ENCODE results near the gene CCNQ. TPM values are rescaled to one million over a fixed set of nuclear protein-coding genes. Genes with fewer than 3 reads are reported as not detected.

Gene CCNQ
- total and polyA plus RNA-seq, 2 of the 8 experiments (the other 6 are each of a cell fraction or from before 2014, with no cell fraction given), result 16.6 to 32.1 TPM

DNA sequence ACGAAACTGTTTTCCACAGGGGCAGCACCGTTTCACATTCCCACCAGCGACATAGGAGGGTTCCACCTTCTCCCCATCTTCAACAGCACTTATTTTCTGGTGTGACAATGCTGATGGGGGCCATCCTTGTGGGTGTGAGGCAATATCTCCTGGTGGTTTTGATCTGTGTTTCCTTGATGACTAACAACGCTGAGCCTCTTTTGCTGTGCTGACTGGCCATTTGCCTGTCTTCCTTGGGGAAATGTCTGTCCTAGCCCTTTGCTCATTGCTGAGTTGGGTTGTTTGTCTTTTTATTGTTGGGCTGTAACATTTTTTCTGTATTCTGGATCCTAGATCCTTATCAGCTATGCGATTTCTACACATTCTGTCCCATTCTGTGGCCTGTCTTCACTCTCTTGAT, 47.8 kb downstream of the CCNQ start:
- Histone ChIP-seq H3K18ac (ENCODE audit: extremely low read depth, low read length) (no peak overlapping the region), H3K14ac (ENCODE audit: insufficient read length) (no peak overlapping the region), H2BK5ac (ENCODE audit: low read depth, low read length) (no peak overlapping the region), H3K4ac (replicated peaks; ENCODE audit: insufficient read length, low read depth, low read length) (no peak overlapping the region), H2BK12ac (ENCODE audit: low read depth, low read length) (no peak overlapping the region), H3K79me1 (ENCODE audit: low read depth, low read length) (no peaks in the 10 kb centered on the region), H3K56ac (replicated peaks; ENCODE audit: insufficient read length, low read depth, low read length) (no peak overlapping the region), H3K4me2 (ENCODE audit: insufficient read depth in 1 of 2, low read depth in 2 of 2, low read length in 2 of 2) (no peak overlapping the region), H4K5ac (ENCODE audit: insufficient read length, low read depth, low read length) (no peak overlapping the region), H2AK5ac (ENCODE audit: low read depth, low read length) (no peak overlapping the region), H3K36me3 (ENCODE audit: control insufficient read depth in 2 of 4, insufficient read depth in 4 of 4, low read length in 3 of 4) (no peaks in the 10 kb centered on the region), H3K23me2 (ENCODE audit: low read depth, low read length) (no peaks in the 10 kb centered on the region), H3K27me3 (replicated peaks in 1 of 4; ENCODE audit: control insufficient read depth in 3 of 4, extremely low read depth in 1 of 4, insufficient read depth in 3 of 4, low read length in 3 of 4) (no peaks in the 10 kb centered on the region; a peak in 1 of 7 replicates), H3K4me1 (replicated peaks in 1 of 4; ENCODE audit: control insufficient read depth in 3 of 4, insufficient read depth in 4 of 4, low read length in 3 of 4) (no peaks in the 10 kb centered on the region), H2BK120ac (replicated peaks; ENCODE audit: low read depth, low read length) (no peak overlapping the region), H2AFZ (ENCODE audit: low read length) (no peak overlapping the region), H3K9me3 (ENCODE audit: insufficient read depth in 2 of 2, low read depth in 1 of 2, low read length in 1 of 2) (no peaks in the 10 kb centered on the region), H3K9ac (replicated peaks in 1 of 4; ENCODE audit: extremely low read depth in 1 of 4, low read depth in 3 of 4, low read length in 3 of 4) (no peak overlapping the region), H2BK15ac (ENCODE audit: low read length) (no peak overlapping the region), H3K27ac (ENCODE audit: low read depth, low read length) (no peak overlapping the region), H2BK20ac (ENCODE audit: low read length) (no peak overlapping the region), H4K20me1 (replicated peaks in 1 of 2; ENCODE audit: control insufficient read depth in 1 of 2, insufficient read depth in 2 of 2, low read length in 2 of 2) (no peaks in the 10 kb centered on the region), H4K91ac (replicated peaks; ENCODE audit: insufficient read length, low read length) (no peak overlapping the region), H3K4me3 (ENCODE audit: extremely low read depth in 1 of 4, insufficient read depth in 2 of 4, low read depth in 3 of 4, low read length in 4 of 4) (no peak overlapping the region), H3K79me2 (ENCODE audit: control insufficient read depth in 1 of 2, insufficient read depth in 2 of 2, low read length in 2 of 2) (no peaks in the 10 kb centered on the region), H4K8ac (ENCODE audit: extremely low read depth, insufficient read depth, low read length) (no peak overlapping the region), H3K23ac (ENCODE audit: insufficient read length) (no peak overlapping the region)
- WGBS, 2 experiments (ENCODE audit: extremely low coverage in 1 of 2, insufficient coverage in 1 of 2, insufficient read length in 1 of 2, insufficient replicate concordance in 2 of 2, low coverage in 1 of 2, low lambda C conversion rate in 2 of 2, missing lambda C conversion rate in 1 of 2), result 82% methylated on average over 5 of the region's 5 CpGs; no CpG with 5 or more reads in 1 of the 2 experiments
- CTCF ChIA-PET (ENCODE audit: partially characterized antibody), result interaction anchor here (1.5 to 7.9 kb wide), 9 partner anchors 9 to 117 kb away, joined by 3 to 51 read pairs (median 8); partner anchors contain the start of gene DUSP9
- TF ChIP-seq HDAC6 (IDR thresholded peaks at IDR 0.05; ENCODE audit: low read depth, low read length) (no peak), CHD1 (IDR thresholded peaks at IDR 0.05; ENCODE audit: low read depth, low read length) (no peak), JUN (IDR thresholded peaks at IDR 0.05; ENCODE audit: low read depth, low read length) (no peak), BRCA1 (IDR thresholded peaks at IDR 0.05; ENCODE audit: low read depth, low read length) (no peak), BCL11A (IDR thresholded peaks at IDR 0.05; ENCODE audit: low read depth in 2 of 2, low read length in 2 of 2) (no peak), SP2 (IDR thresholded peaks at IDR 0.05; ENCODE audit: low read length) (no peak), MAFK (IDR thresholded peaks at IDR 0.05; ENCODE audit: low read depth, low read length) (no peak)
- DNase-seq (ENCODE audit: low read depth in 1 of 2, low spot score in 2 of 2), result no peak
- FAIRE-seq, result no peak
- POLR2A ChIA-PET (ENCODE audit: partially characterized antibody), result interaction anchor here (0.6 kb wide), 1 partner anchor 85 kb away, joined by 3 read pairs; no protein-coding TSS in a partner anchor

All from H1 (cell line).